ENCODE results near the gene PHC2.

Gene PHC2

GRCh38 chr1:33430692-33431593, at the start of gene PHC2:
Gene PHC2 (minus strand): TSS chr1:33431095. CDS start chr1:33375539, 55,556 bp downstream.
- TF ChIP-seq, protein P1, sequence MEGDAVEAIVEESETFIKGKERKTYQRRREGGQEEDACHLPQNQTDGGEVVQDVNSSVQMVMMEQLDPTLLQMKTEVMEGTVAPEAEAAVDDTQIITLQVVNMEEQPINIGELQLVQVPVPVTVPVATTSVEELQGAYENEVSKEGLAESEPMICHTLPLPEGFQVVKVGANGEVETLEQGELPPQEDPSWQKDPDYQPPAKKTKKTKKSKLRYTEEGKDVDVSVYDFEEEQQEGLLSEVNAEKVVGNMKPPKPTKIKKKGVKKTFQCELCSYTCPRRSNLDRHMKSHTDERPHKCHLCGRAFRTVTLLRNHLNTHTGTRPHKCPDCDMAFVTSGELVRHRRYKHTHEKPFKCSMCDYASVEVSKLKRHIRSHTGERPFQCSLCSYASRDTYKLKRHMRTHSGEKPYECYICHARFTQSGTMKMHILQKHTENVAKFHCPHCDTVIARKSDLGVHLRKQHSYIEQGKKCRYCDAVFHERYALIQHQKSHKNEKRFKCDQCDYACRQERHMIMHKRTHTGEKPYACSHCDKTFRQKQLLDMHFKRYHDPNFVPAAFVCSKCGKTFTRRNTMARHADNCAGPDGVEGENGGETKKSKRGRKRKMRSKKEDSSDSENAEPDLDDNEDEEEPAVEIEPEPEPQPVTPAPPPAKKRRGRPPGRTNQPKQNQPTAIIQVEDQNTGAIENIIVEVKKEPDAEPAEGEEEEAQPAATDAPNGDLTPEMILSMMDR (IDR thresholded peaks at IDR 0.05; ENCODE audit: borderline replicate concordance, insufficient read depth, low read depth, low read length), result peak; percentile 22; the same call in 1 of the 2 replicates
- H3K4me3 ChIP-seq (ENCODE audit: low read depth, low read length), result peak within 1 kb of the TSS; percentile 63

DNA sequence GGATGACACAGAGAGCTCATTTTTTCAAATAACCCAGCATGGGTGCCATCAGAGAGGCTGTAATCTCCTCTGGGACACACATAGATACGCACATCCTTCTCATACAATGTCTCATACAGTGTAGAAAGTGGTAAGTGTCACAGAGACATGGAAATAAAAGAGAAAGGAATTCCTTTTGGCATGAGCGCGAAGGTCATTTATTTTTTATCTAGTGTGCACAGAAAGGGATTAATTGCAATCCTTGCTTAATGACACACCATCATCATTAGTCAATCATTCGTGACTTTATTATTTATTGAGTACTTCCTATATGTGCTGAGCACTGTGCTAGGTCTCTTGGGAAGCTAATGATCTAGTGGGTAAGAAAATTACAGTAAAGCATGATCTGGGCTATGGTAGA, 46.6 kb upstream of the PHC2 start:
- TF ChIP-seq, protein P1 (IDR thresholded peaks at IDR 0.05; ENCODE audit: borderline replicate concordance, insufficient read depth, low read depth, low read length), result no peak
- H3K4me3 ChIP-seq (ENCODE audit: low read depth, low read length), result no peak overlapping the region

DNA sequence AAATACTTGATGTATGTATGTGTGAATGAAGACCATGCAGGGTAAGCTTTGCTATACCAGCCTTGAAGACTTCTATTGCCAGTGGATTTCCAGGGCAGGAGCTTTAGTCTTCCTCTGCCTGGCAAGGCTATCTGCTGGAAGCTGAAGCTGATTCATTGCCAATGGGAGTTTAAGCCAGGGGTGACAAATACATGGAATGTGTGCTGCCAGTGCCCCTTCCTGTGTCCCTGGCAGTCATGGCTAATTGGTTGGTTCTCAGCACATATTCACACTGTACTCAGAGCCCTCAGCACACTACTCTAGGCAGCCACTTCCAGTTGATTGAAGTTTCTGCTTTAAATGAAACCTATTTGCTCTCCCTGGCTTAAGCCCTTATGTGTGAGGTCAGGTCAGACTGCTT, 43.0 kb upstream of the PHC2 start:
- TF ChIP-seq, protein P1 (IDR thresholded peaks at IDR 0.05; ENCODE audit: borderline replicate concordance, insufficient read depth, low read depth, low read length), result no peak

DNA sequence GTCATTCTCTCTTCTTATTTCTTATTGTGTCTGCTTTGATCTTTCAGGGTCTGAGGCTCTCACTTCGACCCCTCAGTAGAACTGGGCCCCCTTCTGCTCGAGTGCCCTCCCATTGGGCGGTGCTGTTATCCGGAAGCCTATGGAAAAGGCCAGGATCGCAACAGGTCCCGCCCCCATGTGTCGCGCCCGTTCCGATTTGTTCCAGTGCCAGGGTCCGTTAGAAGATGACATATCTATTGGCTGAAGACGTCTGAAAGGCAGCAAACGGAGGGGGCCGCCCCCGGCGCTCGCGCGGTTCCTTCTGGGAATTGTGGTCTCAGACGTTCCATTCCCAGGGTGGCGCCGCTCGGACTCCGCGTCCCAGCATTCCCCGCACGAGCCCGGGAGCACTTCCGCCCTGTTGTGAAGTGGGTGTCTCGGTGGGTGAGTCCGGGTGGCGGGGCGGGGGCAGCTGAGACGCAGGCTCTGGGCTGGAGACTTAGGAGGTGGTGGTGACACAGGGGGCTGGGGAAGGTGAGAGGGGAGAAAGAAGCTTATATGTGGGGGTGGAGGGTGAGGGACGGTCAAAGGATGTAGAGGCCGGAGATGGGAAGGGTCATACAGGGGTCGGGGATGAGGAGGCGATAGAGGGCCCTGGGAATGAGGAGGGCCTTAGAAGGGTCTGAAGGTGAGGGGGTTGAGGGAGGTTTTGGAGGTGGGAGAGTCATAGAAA, 41.5 kb upstream of the PHC2 start, which contains the start of gene ZSCAN20:
Gene ZSCAN20, plus strand, starts transcription at position 377 of the 712 bp plus-strand sequence. CDS start 6,644 bp downstream, outside the sequence.
- TF ChIP-seq, protein P1 (IDR thresholded peaks at IDR 0.05; ENCODE audit: borderline replicate concordance, insufficient read depth, low read depth, low read length), result no peak
- peak within 1 kb of the TSS; percentile 67 for H3K4me3 ChIP-seq (ENCODE audit: low read depth, low read length)

More for the DNA sequence above, 43.0 kb upstream of the PHC2 start:
- no peak overlapping the region for H3K4me3 ChIP-seq (ENCODE audit: low read depth, low read length)

- TF ChIP-seq, protein P1 (IDR thresholded peaks at IDR 0.05; ENCODE audit: borderline replicate concordance, insufficient read depth, low read depth, low read length), result no peak
- no peak overlapping the region for H3K4me3 ChIP-seq (ENCODE audit: low read depth, low read length)
Observed at GRCh38 chr1:33471416-33471815, 40.5 kb upstream of the PHC2 start.

- no peak overlapping the region for H3K4me3 ChIP-seq (ENCODE audit: low read depth, low read length)
- TF ChIP-seq, protein P1 (IDR thresholded peaks at IDR 0.05; ENCODE audit: borderline replicate concordance, insufficient read depth, low read depth, low read length), result peak; percentile 77
Observed at GRCh38 chr1:33470495-33471012, 39.7 kb upstream of the PHC2 start.
